WTC11 (cell line): Measurements from ENCODE around the gene FDXR. TPM values are rescaled to one million over a fixed set of nuclear protein-coding genes. Genes with fewer than 3 reads are reported as not detected.

Experiments used
- ATAC-seq: fragments of 200-7000 bp; cut with Tn5 transposase; 2 replicates; pipeline ENCODE4 v1.10.0; 2021; ENCODE audit warnings: mild to moderate bottlenecking, moderate library complexity
- Bru-seq: library from RNA; stranded (reverse); fragments of 400-500 nt; gene quantifications from one replicate; lab custom pipeline; 2021; lab: Mats Ljungman, UMichigan
- CTCF ChIA-PET: fragments of 300-600 bp; sonication (Branson Sonifier 250); formaldehyde crosslinking; loops from one replicate; lab custom pipeline; 2021; ENCODE audit warnings: antibody characterized with exemption; lab: Charles Lee
- POLR2A ChIA-PET: fragments of 350-600 bp; sonication (Branson Sonifier 250); formaldehyde crosslinking; loops from one replicate; lab custom pipeline; 2021; ENCODE audit warnings: antibody characterized with exemption; lab: Charles Lee
- DNase-seq: peaks from one replicate; pipeline ENCODE4 v3.0.0; 2021; ENCODE audit warnings: low spot score
- H3K27ac Mint-ChIP-seq: 2 replicates; pipeline ENCODE4 v1.8.0; 2021; ENCODE audit warnings: mixed read lengths
- H3K27me3 Mint-ChIP-seq: 2 replicates; pipeline ENCODE4 v1.8.0; 2021; ENCODE audit warnings: low read depth, mild to moderate bottlenecking, moderate library complexity, mixed read lengths
- H3K36me3 Mint-ChIP-seq: 2 replicates; pipeline ENCODE4 v1.8.0; 2021; ENCODE audit warnings: mixed read lengths
- H3K4me1 Mint-ChIP-seq: 2 replicates; pipeline ENCODE4 v1.8.0; 2022; ENCODE audit warnings: mixed read lengths
- H3K4me3 Mint-ChIP-seq: 2 replicates; pipeline ENCODE4 v1.8.0; 2021; ENCODE audit warnings: mild to moderate bottlenecking, moderate library complexity, mixed read lengths
- H3K9me3 Mint-ChIP-seq: 2 replicates; pipeline ENCODE4 v1.8.0; 2021; ENCODE audit warnings: mixed read lengths
- ATF1 ChIP-seq: sonication (generic); formaldehyde crosslinking; IDR thresholded peaks from 2 replicates; pipeline ENCODE4 v1.8.1; 2023; ENCODE audit warnings: mild to moderate bottlenecking, moderate library complexity, missing genetic modification reagents
- CREB1 ChIP-seq: sonication (generic); formaldehyde crosslinking; IDR thresholded peaks from 2 replicates; pipeline ENCODE4 v1.8.0; 2023; ENCODE audit warnings: mild to moderate bottlenecking, missing genetic modification reagents
- ELF4 ChIP-seq: sonication (generic); formaldehyde crosslinking; IDR thresholded peaks from 2 replicates; pipeline ENCODE4 v1.8.1; 2022; ENCODE audit warnings: low read depth, mild to moderate bottlenecking, moderate library complexity, missing genetic modification reagents
- ETV6 ChIP-seq: sonication (generic); formaldehyde crosslinking; IDR thresholded peaks from 2 replicates; pipeline ENCODE4 v1.8.1; 2022; ENCODE audit warnings: mild to moderate bottlenecking, missing genetic modification reagents
- FOXP1 ChIP-seq: sonication (generic); formaldehyde crosslinking; IDR thresholded peaks from 2 replicates; pipeline ENCODE4 v1.8.0; 2022; ENCODE audit warnings: missing genetic modification reagents, mild to moderate bottlenecking, moderate library complexity, borderline replicate concordance
- GABPB1 ChIP-seq: sonication (generic); formaldehyde crosslinking; IDR thresholded peaks from 2 replicates; pipeline ENCODE4 v1.8.1; 2023; ENCODE audit warnings: mild to moderate bottlenecking, missing genetic modification reagents
- NFE2L1 ChIP-seq: sonication (generic); formaldehyde crosslinking; IDR thresholded peaks from 2 replicates; pipeline ENCODE4 v1.8.1; 2023; ENCODE audit warnings: missing genetic modification reagents
- SOX15 ChIP-seq: fragments of 250-450 bp; sonication (Bioruptor Pico); IDR thresholded peaks from 2 replicates; pipeline ENCODE4 v1.9.0; 2021; ENCODE audit warnings: mild to moderate bottlenecking
- SP1 ChIP-seq: sonication (generic); formaldehyde crosslinking; conservative IDR thresholded peaks from 2 replicates; pipeline ENCODE4 v1.8.1; 2022; ENCODE audit warnings: missing genetic modification reagents
- TCF7 ChIP-seq: sonication (generic); formaldehyde crosslinking; IDR thresholded peaks from 2 replicates; pipeline ENCODE4 v1.8.0; 2022; ENCODE audit warnings: mild to moderate bottlenecking, low read depth, missing genetic modification reagents, moderate library complexity
- ZNF121 ChIP-seq: sonication (generic); formaldehyde crosslinking; IDR thresholded peaks from 2 replicates; pipeline ENCODE4 v1.8.0; 2023; ENCODE audit warnings: missing genetic modification reagents
- ZNF232 ChIP-seq: sonication (generic); formaldehyde crosslinking; IDR thresholded peaks from 2 replicates; pipeline ENCODE4 v1.8.0; 2022; ENCODE audit warnings: mild to moderate bottlenecking, missing genetic modification reagents
- ZNF671 ChIP-seq: fragments of 250-450 bp; sonication (Bioruptor Pico); IDR thresholded peaks from 2 replicates; pipeline ENCODE4 v1.8.0; 2021; ENCODE audit warnings: mild to moderate bottlenecking
- long read RNA-seq, 3 experiments: library from RNA in 1 of 3; library from capped mRNA in 1 of 3; library from polyadenylated mRNA in 1 of 3; unstranded in 2 of 3; stranded (forward) in 1 of 3; transcript quantifications; one replicate each; pipeline ENCODE4 v2.0.0, GENCODE V29; 2021
- total RNA-seq: library from RNA; stranded (reverse); gene quantifications from 3 replicates; pipeline ENCODE4 v1.2.3, GENCODE V29; 2021
- TF ChIP-seq, protein P1 (sequence below): sonication (generic); formaldehyde crosslinking; IDR thresholded peaks from 2 replicates; pipeline ENCODE4 v1.8.0; 2022; ENCODE audit warnings: mild to moderate bottlenecking, missing genetic modification reagents
- TF ChIP-seq, protein P2 (sequence below): sonication (generic); formaldehyde crosslinking; IDR thresholded peaks from 2 replicates; pipeline ENCODE4 v1.8.1; 2023; ENCODE audit warnings: mild to moderate bottlenecking, missing genetic modification reagents, moderate library complexity
- TF ChIP-seq, protein P3 (sequence below): sonication (generic); formaldehyde crosslinking; IDR thresholded peaks from 2 replicates; pipeline ENCODE4 v1.8.1; 2023; ENCODE audit warnings: mild to moderate bottlenecking, missing genetic modification reagents
- TF ChIP-seq, protein P4 (sequence below): sonication (generic); formaldehyde crosslinking; IDR thresholded peaks from 2 replicates; pipeline ENCODE4 v1.8.1; 2023; ENCODE audit warnings: mild to moderate bottlenecking, moderate library complexity, missing genetic modification reagents
- TF ChIP-seq, protein P5 (sequence below): fragments of 250-450 bp; sonication (Bioruptor Pico); IDR thresholded peaks from 2 replicates; pipeline ENCODE4 v1.9.0; 2021; ENCODE audit warnings: mild to moderate bottlenecking
- TF ChIP-seq, protein P6 (sequence below): sonication (generic); formaldehyde crosslinking; IDR thresholded peaks from 2 replicates; pipeline ENCODE4 v1.8.1; 2022; ENCODE audit warnings: low read depth, missing genetic modification reagents, borderline replicate concordance

Gene FDXR, protein sequence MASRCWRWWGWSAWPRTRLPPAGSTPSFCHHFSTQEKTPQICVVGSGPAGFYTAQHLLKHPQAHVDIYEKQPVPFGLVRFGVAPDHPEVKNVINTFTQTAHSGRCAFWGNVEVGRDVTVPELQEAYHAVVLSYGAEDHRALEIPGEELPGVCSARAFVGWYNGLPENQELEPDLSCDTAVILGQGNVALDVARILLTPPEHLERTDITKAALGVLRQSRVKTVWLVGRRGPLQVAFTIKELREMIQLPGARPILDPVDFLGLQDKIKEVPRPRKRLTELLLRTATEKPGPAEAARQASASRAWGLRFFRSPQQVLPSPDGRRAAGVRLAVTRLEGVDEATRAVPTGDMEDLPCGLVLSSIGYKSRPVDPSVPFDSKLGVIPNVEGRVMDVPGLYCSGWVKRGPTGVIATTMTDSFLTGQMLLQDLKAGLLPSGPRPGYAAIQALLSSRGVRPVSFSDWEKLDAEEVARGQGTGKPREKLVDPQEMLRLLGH
- total RNA-seq (46.5 to 52.8 TPM (median 49.7 TPM) in 3 replicates), Bru-seq, nascent RNA (percentile 65 among the genes with signal in this experiment)
- long read RNA-seq, experiment 1, transcript FDXR-201 (12 exons, 1,875 nt), result major isoform, 87 of 142 reads
- long read RNA-seq, experiment 1, partial matches to known transcripts, result 6 of 142 reads
- long read RNA-seq, experiment 1, other reads (novel, unspliced or antisense), result 44 of 142 reads
- long read RNA-seq, experiment 2, transcript FDXR-201 (12 exons, 1,875 nt), result major isoform, 23 of 52 reads
- long read RNA-seq, experiment 2, partial matches to known transcripts, result 18 of 52 reads
- long read RNA-seq, experiment 2, other reads (novel, unspliced or antisense), result 10 of 52 reads
- long read RNA-seq, experiment 3, transcript FDXR-201 (12 exons, 1,875 nt), result major isoform, 30 of 51 reads
- long read RNA-seq, experiment 3, partial matches to known transcripts, result 5 of 51 reads
- long read RNA-seq, experiment 3, other reads (novel, unspliced or antisense), result 13 of 51 reads

DNA sequence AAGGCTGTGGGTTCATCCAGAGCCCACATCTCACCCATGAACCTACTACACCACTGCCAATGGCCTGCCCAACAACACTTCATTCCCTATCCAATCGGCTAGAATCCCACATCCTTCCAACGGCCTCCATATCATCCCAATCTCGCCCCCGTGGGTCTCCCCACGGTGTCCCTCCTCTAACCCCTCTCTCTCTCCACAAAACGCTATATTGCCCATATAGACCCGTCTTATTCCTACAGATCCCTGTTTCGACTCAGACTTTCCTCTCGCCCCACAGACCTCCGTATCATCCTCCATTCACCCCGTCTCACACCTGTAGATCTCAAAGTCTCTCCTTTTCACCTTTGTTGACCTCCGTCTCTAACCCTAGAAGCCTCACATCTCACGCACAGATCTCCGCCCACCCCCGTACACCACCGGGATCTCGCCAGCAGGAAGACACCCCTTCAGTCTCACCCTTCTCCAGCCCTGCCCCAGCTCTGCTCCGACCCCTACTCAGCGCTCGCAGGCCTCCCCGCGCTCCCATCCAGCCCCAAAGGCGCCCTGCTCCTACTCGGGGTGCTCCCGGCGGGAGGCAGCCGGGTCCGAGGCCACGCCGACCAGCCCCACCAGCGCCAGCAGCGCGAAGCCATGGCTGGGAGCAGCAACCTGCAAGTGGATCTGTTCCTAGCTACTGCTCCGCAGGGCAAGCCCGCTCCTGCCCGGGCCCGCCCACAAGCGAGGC, at the start of gene FDXR:
Gene FDXR, minus strand, starts transcription at position 682 of the 724 bp plus-strand sequence. Its CDS starts 50 bp downstream, at position 632.
- DNase-seq, result no peak
- no peaks in the 10 kb centered on the region for H3K9me3 Mint-ChIP-seq
- peak within 1 kb of the TSS; percentile 98 for H3K27ac Mint-ChIP-seq
- H3K4me1 Mint-ChIP-seq, result peaks cover 22% of the 10 kb centered on the region
- H3K36me3 Mint-ChIP-seq, result peaks cover 15% of the 10 kb centered on the region
- TF ChIP-seq SP1 (CRISPR knock-in tag) (peak; percentile 57), ETV6 (CRISPR knock-in tag) (peak; percentile 17; the same call in 1 of the 2 replicates), GABPB1 (CRISPR knock-in tag) (peak; percentile 41; the same call in 1 of the 2 replicates), FOXP1 (CRISPR knock-in tag) (peak; percentile 54; the same call in 1 of the 2 replicates), ATF1 (CRISPR knock-in tag) (no peak), ZNF232 (0 out of 2 replicates have a peak, but pooled peaks have one; percentile 47), TCF7 (CRISPR knock-in tag) (no peak)
- TF ChIP-seq, protein P1, sequence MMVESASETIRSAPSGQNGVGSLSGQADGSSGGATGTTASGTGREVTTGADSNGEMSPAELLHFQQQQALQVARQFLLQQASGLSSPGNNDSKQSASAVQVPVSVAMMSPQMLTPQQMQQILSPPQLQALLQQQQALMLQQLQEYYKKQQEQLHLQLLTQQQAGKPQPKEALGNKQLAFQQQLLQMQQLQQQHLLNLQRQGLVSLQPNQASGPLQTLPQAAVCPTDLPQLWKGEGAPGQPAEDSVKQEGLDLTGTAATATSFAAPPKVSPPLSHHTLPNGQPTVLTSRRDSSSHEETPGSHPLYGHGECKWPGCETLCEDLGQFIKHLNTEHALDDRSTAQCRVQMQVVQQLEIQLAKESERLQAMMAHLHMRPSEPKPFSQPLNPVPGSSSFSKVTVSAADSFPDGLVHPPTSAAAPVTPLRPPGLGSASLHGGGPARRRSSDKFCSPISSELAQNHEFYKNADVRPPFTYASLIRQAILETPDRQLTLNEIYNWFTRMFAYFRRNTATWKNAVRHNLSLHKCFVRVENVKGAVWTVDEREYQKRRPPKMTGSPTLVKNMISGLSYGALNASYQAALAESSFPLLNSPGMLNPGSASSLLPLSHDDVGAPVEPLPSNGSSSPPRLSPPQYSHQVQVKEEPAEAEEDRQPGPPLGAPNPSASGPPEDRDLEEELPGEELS (CRISPR knock-in tag), result 0 out of 2 replicates have a peak, but pooled peaks have one; percentile 36
- ChIA-PET POLR2A (interaction anchor here (0.8 to 2.1 kb wide), 16 partner anchors 9 to 214 kb away, joined by 3 to 9 read pairs (median 4); partner anchors contain the start of genes HID1, MRPL58 and NAT9), CTCF (interaction anchor here (0.7 to 3.5 kb wide), 34 partner anchors 7 to 540 kb away, joined by 3 to 87 read pairs (median 6); partner anchors contain the start of genes FADS6, GRIN2C, MRPL58 and NAT9)
- peak; percentile 38 for ATAC-seq
- peak within 1 kb of the TSS; percentile 91 for H3K4me3 Mint-ChIP-seq
- peaks cover 8% of the 10 kb centered on the region for H3K27me3 Mint-ChIP-seq

DNA sequence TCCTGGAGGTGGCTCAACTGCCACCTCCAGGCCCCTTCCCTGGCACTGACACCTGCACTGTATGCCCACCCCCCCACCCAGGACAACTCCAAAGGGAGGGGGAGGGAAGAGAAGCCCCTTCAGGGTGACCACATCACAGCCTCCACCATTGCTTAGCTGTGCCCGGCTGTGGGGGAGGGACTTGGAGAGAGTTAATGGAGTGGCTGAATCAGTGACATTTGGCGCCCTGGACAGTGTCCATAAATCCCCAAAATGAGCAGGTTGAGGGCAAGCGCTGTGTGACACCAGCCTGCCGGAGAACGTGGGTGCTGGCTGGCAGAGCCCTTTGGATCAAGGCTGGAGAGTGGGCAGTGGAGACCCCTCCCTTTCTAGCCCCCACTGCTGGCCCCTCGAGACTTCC, 49.4 kb upstream of the FDXR start:
- no peak for ATAC-seq
- Mint-ChIP-seq H3K36me3 (no peaks in the 10 kb centered on the region), H3K27me3 (peaks cover 59% of the 10 kb centered on the region), H3K9me3 (no peaks in the 10 kb centered on the region), H3K4me1 (peaks cover 13% of the 10 kb centered on the region), H3K27ac (no peak overlapping the region), H3K4me3 (peak overlapping the region; percentile 70)
- DNase-seq, result no peak
- ChIA-PET POLR2A (no interaction called here), CTCF (interaction anchor here (0.8 to 7.8 kb wide), 13 partner anchors 8 to 284 kb away, joined by 3 to 206 read pairs (median 4); partner anchors contain the start of genes CDR2L, HID1 and NUP85)
- TF ChIP-seq, protein P2, sequence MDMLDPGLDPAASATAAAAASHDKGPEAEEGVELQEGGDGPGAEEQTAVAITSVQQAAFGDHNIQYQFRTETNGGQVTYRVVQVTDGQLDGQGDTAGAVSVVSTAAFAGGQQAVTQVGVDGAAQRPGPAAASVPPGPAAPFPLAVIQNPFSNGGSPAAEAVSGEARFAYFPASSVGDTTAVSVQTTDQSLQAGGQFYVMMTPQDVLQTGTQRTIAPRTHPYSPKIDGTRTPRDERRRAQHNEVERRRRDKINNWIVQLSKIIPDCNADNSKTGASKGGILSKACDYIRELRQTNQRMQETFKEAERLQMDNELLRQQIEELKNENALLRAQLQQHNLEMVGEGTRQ (CRISPR knock-in tag), result no peak
- TF ChIP-seq, protein P3, sequence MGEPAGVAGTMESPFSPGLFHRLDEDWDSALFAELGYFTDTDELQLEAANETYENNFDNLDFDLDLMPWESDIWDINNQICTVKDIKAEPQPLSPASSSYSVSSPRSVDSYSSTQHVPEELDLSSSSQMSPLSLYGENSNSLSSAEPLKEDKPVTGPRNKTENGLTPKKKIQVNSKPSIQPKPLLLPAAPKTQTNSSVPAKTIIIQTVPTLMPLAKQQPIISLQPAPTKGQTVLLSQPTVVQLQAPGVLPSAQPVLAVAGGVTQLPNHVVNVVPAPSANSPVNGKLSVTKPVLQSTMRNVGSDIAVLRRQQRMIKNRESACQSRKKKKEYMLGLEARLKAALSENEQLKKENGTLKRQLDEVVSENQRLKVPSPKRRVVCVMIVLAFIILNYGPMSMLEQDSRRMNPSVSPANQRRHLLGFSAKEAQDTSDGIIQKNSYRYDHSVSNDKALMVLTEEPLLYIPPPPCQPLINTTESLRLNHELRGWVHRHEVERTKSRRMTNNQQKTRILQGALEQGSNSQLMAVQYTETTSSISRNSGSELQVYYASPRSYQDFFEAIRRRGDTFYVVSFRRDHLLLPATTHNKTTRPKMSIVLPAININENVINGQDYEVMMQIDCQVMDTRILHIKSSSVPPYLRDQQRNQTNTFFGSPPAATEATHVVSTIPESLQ, result no peak
- TF ChIP-seq NFE2L1, result no peak
- TF ChIP-seq CREB1, result no peak
- no peak for TF ChIP-seq SOX15 (CRISPR knock-in tag)
- no peak for TF ChIP-seq ZNF232
- TF ChIP-seq, protein P4, sequence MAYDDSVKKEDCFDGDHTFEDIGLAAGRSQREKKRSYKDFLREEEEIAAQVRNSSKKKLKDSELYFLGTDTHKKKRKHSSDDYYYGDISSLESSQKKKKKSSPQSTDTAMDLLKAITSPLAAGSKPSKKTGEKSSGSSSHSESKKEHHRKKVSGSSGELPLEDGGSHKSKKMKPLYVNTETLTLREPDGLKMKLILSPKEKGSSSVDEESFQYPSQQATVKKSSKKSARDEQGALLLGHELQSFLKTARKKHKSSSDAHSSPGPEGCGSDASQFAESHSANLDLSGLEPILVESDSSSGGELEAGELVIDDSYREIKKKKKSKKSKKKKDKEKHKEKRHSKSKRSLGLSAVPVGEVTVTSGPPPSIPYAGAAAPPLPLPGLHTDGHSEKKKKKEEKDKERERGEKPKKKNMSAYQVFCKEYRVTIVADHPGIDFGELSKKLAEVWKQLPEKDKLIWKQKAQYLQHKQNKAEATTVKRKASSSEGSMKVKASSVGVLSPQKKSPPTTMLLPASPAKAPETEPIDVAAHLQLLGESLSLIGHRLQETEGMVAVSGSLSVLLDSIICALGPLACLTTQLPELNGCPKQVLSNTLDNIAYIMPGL (CRISPR knock-in tag), result no peak
- TF ChIP-seq, protein P5, sequence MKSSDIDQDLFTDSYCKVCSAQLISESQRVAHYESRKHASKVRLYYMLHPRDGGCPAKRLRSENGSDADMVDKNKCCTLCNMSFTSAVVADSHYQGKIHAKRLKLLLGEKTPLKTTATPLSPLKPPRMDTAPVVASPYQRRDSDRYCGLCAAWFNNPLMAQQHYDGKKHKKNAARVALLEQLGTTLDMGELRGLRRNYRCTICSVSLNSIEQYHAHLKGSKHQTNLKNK, result no peak
- TF ChIP-seq, protein P6, sequence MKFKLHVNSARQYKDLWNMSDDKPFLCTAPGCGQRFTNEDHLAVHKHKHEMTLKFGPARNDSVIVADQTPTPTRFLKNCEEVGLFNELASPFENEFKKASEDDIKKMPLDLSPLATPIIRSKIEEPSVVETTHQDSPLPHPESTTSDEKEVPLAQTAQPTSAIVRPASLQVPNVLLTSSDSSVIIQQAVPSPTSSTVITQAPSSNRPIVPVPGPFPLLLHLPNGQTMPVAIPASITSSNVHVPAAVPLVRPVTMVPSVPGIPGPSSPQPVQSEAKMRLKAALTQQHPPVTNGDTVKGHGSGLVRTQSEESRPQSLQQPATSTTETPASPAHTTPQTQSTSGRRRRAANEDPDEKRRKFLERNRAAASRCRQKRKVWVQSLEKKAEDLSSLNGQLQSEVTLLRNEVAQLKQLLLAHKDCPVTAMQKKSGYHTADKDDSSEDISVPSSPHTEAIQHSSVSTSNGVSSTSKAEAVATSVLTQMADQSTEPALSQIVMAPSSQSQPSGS (CRISPR knock-in tag), result no peak
- no peak for TF ChIP-seq ZNF671
- TF ChIP-seq ELF4 (CRISPR knock-in tag), result no peak
- TF ChIP-seq ZNF121 (CRISPR knock-in tag), result no peak
